RWPE2 (cell line): ENCODE data around the gene C11orf54.

Experiments
- ATAC-seq: fragments of 200-7000 bp; cut with Tn5 transposase; 3 replicates; pipeline ENCODE4 v1.9.1; 2021; ENCODE audit warnings: low read depth
- DNase-seq: peaks from one replicate; pipeline ENCODE4 v3.0.0-alpha.2; 2020; ENCODE audit warnings: low spot score
- H3K27ac ChIP-seq: fragments of 450-650 bp; 2 replicates; pipeline ENCODE4 v1.5.1; 2017; ENCODE audit warnings: mild to moderate bottlenecking; ENCODE audit not compliant: poor library complexity, severe bottlenecking
- H3K27me3 ChIP-seq: fragments of 250-450 bp; sonication (Bioruptor Pico); 2 replicates; pipeline ENCODE4 v1.5.1; 2021; ENCODE audit warnings: mild to moderate bottlenecking, moderate library complexity; ENCODE audit not compliant: insufficient read depth, poor library complexity, severe bottlenecking
- H3K36me3 ChIP-seq: fragments of 250-450 bp; sonication (Bioruptor Pico); 2 replicates; pipeline ENCODE4 v1.5.1; 2020; ENCODE audit warnings: low read depth, mild to moderate bottlenecking, moderate library complexity
- H3K4me1 ChIP-seq: fragments of 250-450 bp; sonication (Bioruptor Pico); 2 replicates; pipeline ENCODE4 v1.5.1; 2021; ENCODE audit warnings: mild to moderate bottlenecking, moderate library complexity; ENCODE audit not compliant: insufficient read depth, poor library complexity, severe bottlenecking
- H3K4me3 ChIP-seq: fragments of 250-450 bp; sonication (Bioruptor Pico); 2 replicates; pipeline ENCODE4 v1.5.1; 2021; ENCODE audit warnings: mild to moderate bottlenecking, moderate library complexity; ENCODE audit not compliant: severe bottlenecking
- H3K9me3 ChIP-seq: fragments of 250-450 bp; sonication (Bioruptor Pico); 2 replicates; pipeline ENCODE4 v1.5.1; 2021; ENCODE audit warnings: mild to moderate bottlenecking, moderate library complexity; ENCODE audit not compliant: severe bottlenecking
- CTCF ChIP-seq: fragments of 450-650 bp; IDR thresholded peaks from one replicate; pipeline ENCODE4 v1.5.1; 2017; ENCODE audit warnings: mild to moderate bottlenecking, moderate library complexity; ENCODE audit not compliant: poor library complexity, severe bottlenecking

C11orf54 gene

GRCh38 chr11:93728792-93729128, 12.7 kb upstream of the C11orf54 start:
- Histone ChIP-seq H3K36me3 (peaks cover 100% of the 10 kb centered on the region), H3K27me3 (no peaks in the 10 kb centered on the region), H3K9me3 (no peaks in the 10 kb centered on the region), H3K4me3 (no peak overlapping the region), H3K4me1 (no peaks in the 10 kb centered on the region), H3K27ac (no peak overlapping the region)
- TF ChIP-seq CTCF: no peak
- DNase-seq (no peak), ATAC-seq (peak; percentile 16)

GRCh38 chr11:93729129-93729616, 12.3 kb upstream of the C11orf54 start:
- Histone ChIP-seq H3K27me3 (no peaks in the 10 kb centered on the region), H3K9me3 (no peaks in the 10 kb centered on the region), H3K4me1 (no peaks in the 10 kb centered on the region), H3K36me3 (peaks cover 100% of the 10 kb centered on the region), H3K4me3 (no peak overlapping the region), H3K27ac (no peak overlapping the region)
- ATAC-seq (peak; percentile 33), DNase-seq (no peak)
- no peak for TF ChIP-seq CTCF

GRCh38 chr11:93730108-93731107, 11.1 kb upstream of the C11orf54 start:
- Histone ChIP-seq H3K36me3 (peaks cover 100% of the 10 kb centered on the region), H3K4me1 (no peaks in the 10 kb centered on the region), H3K27me3 (no peaks in the 10 kb centered on the region), H3K4me3 (no peak overlapping the region), H3K9me3 (no peaks in the 10 kb centered on the region), H3K27ac (no peak overlapping the region)
- DNase-seq: no peak
- ATAC-seq: no peak
- TF ChIP-seq CTCF: no peak

- H3K36me3 ChIP-seq: peaks cover 100% of the 10 kb centered on the region
- no peak for ATAC-seq
- no peak for TF ChIP-seq CTCF
These were observed 9.1 kb upstream of the C11orf54 start for GRCh38 chr11:93732237-93732892.

More at GRCh38 chr11:93732237-93732892, 9.1 kb upstream of the C11orf54 start:
- Histone ChIP-seq H3K27ac (no peak overlapping the region), H3K9me3 (no peaks in the 10 kb centered on the region), H3K4me1 (peaks cover 15% of the 10 kb centered on the region), H3K4me3 (no peak overlapping the region), H3K27me3 (no peaks in the 10 kb centered on the region)
- no peak for DNase-seq
